Activated effector memory CD4-positive, alpha-beta T cell treated with anti-CD3 and anti-CD28 coated beads, Interleukin-2, amount 50 U/mL, for 16 hours (primary cell): ENCODE data around the gene GNAT3.

Source experiments
- DNase-seq: peaks from one replicate; pipeline ENCODE4 v3.0.0-alpha.2; 2020

The GNAT3 gene

GRCh38 chr7:80511964-80512363 is at the start of gene GNAT3:
TSS of gene GNAT3 (minus strand) at chr7:80512064. CDS start at chr7:80511926, 138 bp downstream.
- no peak for DNase-seq

GRCh38 chr7:80558116-80558515 is 46.3 kb upstream of the GNAT3 start:
- DNase-seq = no peak

- DNase-seq = no peak
Measured at GRCh38 chr7:80552031-80552694, 40.3 kb upstream of the GNAT3 start.

- no peak for DNase-seq
Measured at GRCh38 chr7:80550005-80550404, 38.1 kb upstream of the GNAT3 start.

GRCh38 chr7:80548840-80549530 is 37.1 kb upstream of the GNAT3 start:
- DNase-seq = no peak

- no peak for DNase-seq
Measured at GRCh38 chr7:80542398-80542797, 30.5 kb upstream of the GNAT3 start.

GRCh38 chr7:80540836-80541235 is 29.0 kb upstream of the GNAT3 start:
- DNase-seq = no peak

GRCh38 chr7:80537091-80537490 is 25.2 kb upstream of the GNAT3 start:
- DNase-seq = no peak

GRCh38 chr7:80536426-80536825 is 24.6 kb upstream of the GNAT3 start:
- no peak for DNase-seq

- no peak for DNase-seq
Measured at GRCh38 chr7:80533287-80533686, 21.4 kb upstream of the GNAT3 start.

- no peak for DNase-seq
Measured at GRCh38 chr7:80532153-80532552, 20.3 kb upstream of the GNAT3 start.

GRCh38 chr7:80530136-80530535 is 18.3 kb upstream of the GNAT3 start:
- no peak for DNase-seq

- no peak for DNase-seq
Measured at GRCh38 chr7:80529362-80529761, 17.5 kb upstream of the GNAT3 start.

GRCh38 chr7:80528689-80529088 is 16.8 kb upstream of the GNAT3 start:
- no peak for DNase-seq

- no peak for DNase-seq
Measured at GRCh38 chr7:80526472-80526871, 14.6 kb upstream of the GNAT3 start.

- no peak for DNase-seq
Measured at GRCh38 chr7:80524693-80525092, 12.8 kb upstream of the GNAT3 start.

GRCh38 chr7:80521809-80522208 is 9.9 kb upstream of the GNAT3 start:
- no peak for DNase-seq

GRCh38 chr7:80520199-80520598 is 8.3 kb upstream of the GNAT3 start:
- no peak for DNase-seq

- no peak for DNase-seq
Measured at GRCh38 chr7:80517282-80517747, 5.5 kb upstream of the GNAT3 start.

- no peak for DNase-seq
Measured at GRCh38 chr7:80515298-80515697, 3.4 kb upstream of the GNAT3 start.

GRCh38 chr7:80510021-80510420 is 1.8 kb downstream of the GNAT3 start:
- no peak for DNase-seq

- no peak for DNase-seq
Measured at GRCh38 chr7:80508440-80508839, 3.4 kb downstream of the GNAT3 start.

- DNase-seq = no peak
Measured at GRCh38 chr7:80505900-80506500, 5.9 kb downstream of the GNAT3 start.

GRCh38 chr7:80500325-80500724 is 11.5 kb downstream of the GNAT3 start:
- DNase-seq = no peak
